Measurements from ENCODE around the gene JMJD6. TPM values are rescaled to one million over a fixed set of nuclear protein-coding genes. Genes with fewer than 3 reads are reported as not detected.
"Not testable (repeated sequence)": the region's sequence is repeated elsewhere in the genome, so short reads cannot be mapped to it uniquely, and the experiment has no call there.

JMJD6 gene
- total and polyA plus RNA-seq, 2 experiments from 2014 or later = 19.3 to 44.8 TPM

GRCh38 chr17:76733618-76733957 is 7.2 kb upstream of the JMJD6 start:
- H3K4me2 ChIP-seq = peak overlapping the region; percentile 92
- H2AFZ ChIP-seq = no peak overlapping the region
- no peaks in the 10 kb centered on the region for H3K36me3 ChIP-seq (replicated peaks; ENCODE audit: insufficient read depth, low read depth)
- H3K9me3 ChIP-seq (ENCODE audit: low read depth) = no peaks in the 10 kb centered on the region
- H3K4me3 ChIP-seq = no peak overlapping the region
- no peak overlapping the region for H3K27ac ChIP-seq
- no peak for TF ChIP-seq EZH2 (IDR thresholded peaks at IDR 0.05; ENCODE audit: borderline replicate concordance)
- no peak for TF ChIP-seq EZH2phosphoT487 (IDR thresholded peaks at IDR 0.05; ENCODE audit: low read depth, severe bottlenecking, unreplicated experiment)
- no peak for TF ChIP-seq CTCF (IDR thresholded peaks at IDR 0.05; ENCODE audit: poor library complexity)
- peaks cover 80% of the 10 kb centered on the region for H3K79me2 ChIP-seq
- peaks cover 29% of the 10 kb centered on the region for H4K20me1 ChIP-seq (ENCODE audit: insufficient read depth, poor library complexity, severe bottlenecking)
- H3K9me2 ChIP-seq (replicated peaks; ENCODE audit: insufficient read depth) = no peaks in the 10 kb centered on the region
- DNase-seq (ENCODE audit: low spot score) = no peak
- WGBS (ENCODE audit: low lambda C conversion rate, missing lambda C conversion rate) = 89% methylated on average over 1 of the region's 1 CpG
- peaks cover 13% of the 10 kb centered on the region for H3K4me1 ChIP-seq (ENCODE audit: insufficient read depth)
- no peaks in the 10 kb centered on the region for H3K27me3 ChIP-seq

- Histone ChIP-seq H2AFZ (no peak overlapping the region), H3K4me1 (ENCODE audit: insufficient read depth) (peaks cover 14% of the 10 kb centered on the region), H4K20me1 (ENCODE audit: insufficient read depth, poor library complexity, severe bottlenecking) (peaks cover 29% of the 10 kb centered on the region), H3K4me3 (no peak overlapping the region), H3K79me2 (peaks cover 82% of the 10 kb centered on the region), H3K9me2 (replicated peaks; ENCODE audit: insufficient read depth) (no peaks in the 10 kb centered on the region), H3K9me3 (ENCODE audit: low read depth) (no peaks in the 10 kb centered on the region), H3K27ac (no peak overlapping the region), H3K27me3 (no peaks in the 10 kb centered on the region), H3K4me2 (peak overlapping the region; percentile 92), H3K36me3 (replicated peaks; ENCODE audit: insufficient read depth, low read depth) (no peaks in the 10 kb centered on the region)
- TF ChIP-seq CTCF (IDR thresholded peaks at IDR 0.05; ENCODE audit: poor library complexity) (no peak), EZH2 (IDR thresholded peaks at IDR 0.05; ENCODE audit: borderline replicate concordance) (no peak), EZH2phosphoT487 (IDR thresholded peaks at IDR 0.05; ENCODE audit: low read depth, severe bottlenecking, unreplicated experiment) (no peak)
- no peak for DNase-seq (ENCODE audit: low spot score)
- WGBS (ENCODE audit: low lambda C conversion rate, missing lambda C conversion rate) = 75% methylated on average over 3 of the region's 3 CpGs
These were observed 6.6 kb upstream of the JMJD6 start for GRCh38 chr17:76732734-76733617.

- 91% methylated on average over 10 of the region's 13 CpGs for WGBS (ENCODE audit: low lambda C conversion rate, missing lambda C conversion rate)
- not testable (repeated sequence) for DNase-seq (ENCODE audit: low spot score); H3K9me2 ChIP-seq (replicated peaks; ENCODE audit: insufficient read depth); H3K36me3 ChIP-seq (replicated peaks; ENCODE audit: insufficient read depth, low read depth); H3K4me3 ChIP-seq; H3K27ac ChIP-seq; H2AFZ ChIP-seq; H3K27me3 ChIP-seq; H3K4me2 ChIP-seq; H3K9me3 ChIP-seq (ENCODE audit: low read depth)
- H4K20me1 ChIP-seq (ENCODE audit: insufficient read depth, poor library complexity, severe bottlenecking) = peaks cover 29% of the 10 kb centered on the region
- H3K79me2 ChIP-seq = peaks cover 92% of the 10 kb centered on the region
- peaks cover 21% of the 10 kb centered on the region for H3K4me1 ChIP-seq (ENCODE audit: insufficient read depth)
These were observed 5.7 kb upstream of the JMJD6 start for GRCh38 chr17:76731800-76732733.
